Measurements from ENCODE around the gene CTH.
"Not testable (repeated sequence)": the region's sequence is repeated elsewhere in the genome, so short reads cannot be mapped to it uniquely, and the experiment has no call there.

Gene CTH

DNA sequence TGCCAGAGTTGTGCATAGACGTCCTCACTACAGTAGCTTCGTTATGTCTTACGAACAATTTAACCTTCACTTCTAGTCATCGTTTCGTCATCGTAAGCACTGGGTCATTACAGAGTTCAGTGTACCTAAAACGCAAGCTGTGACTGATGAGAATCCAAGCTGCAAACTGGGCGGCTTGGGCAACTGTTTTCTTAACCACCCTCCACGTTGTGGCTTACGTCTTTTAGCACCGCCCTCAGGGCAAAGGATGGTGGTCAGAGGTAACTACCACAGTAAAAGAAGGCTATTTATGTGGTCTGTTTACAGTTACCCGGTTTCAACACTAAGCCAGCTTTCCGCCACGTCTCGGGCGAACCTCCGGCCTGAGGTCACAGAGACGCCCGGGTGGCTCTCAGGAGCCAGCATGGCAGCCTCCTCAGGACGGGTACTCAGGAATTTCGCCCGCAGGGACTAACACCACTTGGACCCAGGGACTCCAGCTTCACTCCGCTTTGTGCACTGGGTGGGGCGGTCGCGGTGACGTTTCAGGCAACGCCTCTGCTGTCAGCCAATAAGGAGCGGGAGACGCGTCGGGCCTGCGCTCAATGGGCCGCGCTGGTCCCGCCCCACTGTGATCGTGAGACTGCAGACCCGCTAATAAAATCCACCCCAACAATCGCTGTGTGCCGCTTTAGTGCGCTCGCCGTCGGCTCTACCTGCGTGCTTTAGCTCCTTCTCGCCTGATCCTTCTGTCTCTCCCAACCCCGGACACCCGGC lies at the start of gene CTH:
CTH (plus strand) TSS at position 665 of the 756 bp plus-strand sequence. CDS start 148 bp downstream, outside the sequence.
- DNase-seq (ENCODE audit: low read depth in 2 of 2) = peak; percentile 88 to 89

DNA sequence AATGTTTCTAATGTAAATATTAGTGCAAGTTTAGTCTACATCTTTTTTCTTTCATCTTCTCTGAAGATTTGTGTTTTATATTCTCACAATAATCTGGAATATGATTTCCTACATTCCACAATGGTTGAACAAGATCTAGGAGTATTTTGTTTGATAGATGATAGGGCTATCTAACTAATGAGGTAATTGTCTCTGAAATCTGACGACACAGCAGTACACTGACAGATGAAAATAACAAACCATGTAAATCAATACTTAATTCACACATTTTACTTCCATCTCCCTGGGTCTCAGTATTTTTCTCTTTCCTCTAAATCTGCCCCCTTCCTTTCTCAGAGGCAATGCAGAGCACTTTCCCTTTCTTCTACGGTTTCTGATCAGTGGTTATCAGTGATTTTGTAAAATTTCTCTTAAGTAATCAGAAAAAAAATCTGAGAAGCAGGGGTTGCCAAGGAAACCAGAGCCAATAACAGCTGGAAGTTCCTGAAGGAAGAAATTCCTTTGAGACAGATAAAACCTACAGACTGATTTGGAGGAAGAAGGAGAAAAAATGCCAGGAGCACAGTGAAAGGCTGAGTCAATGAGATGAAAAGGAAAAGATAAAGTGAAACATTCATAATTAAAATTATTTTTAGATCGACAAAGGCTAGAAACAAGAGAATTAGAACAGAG lies 49.2 kb upstream of the CTH start:
- DNase-seq (ENCODE audit: low read depth in 2 of 2) = peak; percentile 25 to 31

DNA sequence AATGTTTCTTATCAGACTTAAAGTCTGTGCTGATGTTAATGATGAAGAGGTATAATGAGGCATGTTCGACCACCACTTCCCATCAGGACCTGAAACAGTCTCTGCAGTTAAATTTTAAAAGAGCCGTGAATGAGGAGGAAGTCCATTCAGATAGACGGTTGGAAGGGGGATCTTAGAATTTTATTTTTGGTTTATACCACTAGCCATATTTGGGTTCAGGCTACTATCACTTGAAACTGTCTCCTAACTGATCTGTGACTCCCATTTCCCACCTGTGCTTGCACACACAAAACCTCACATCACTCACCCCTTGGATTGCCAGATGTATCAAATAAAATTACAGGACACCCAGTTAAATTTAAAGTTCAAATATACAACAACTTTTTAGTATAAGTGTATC lies 46.6 kb upstream of the CTH start:
- no peak for DNase-seq (ENCODE audit: low read depth in 2 of 2)

DNA sequence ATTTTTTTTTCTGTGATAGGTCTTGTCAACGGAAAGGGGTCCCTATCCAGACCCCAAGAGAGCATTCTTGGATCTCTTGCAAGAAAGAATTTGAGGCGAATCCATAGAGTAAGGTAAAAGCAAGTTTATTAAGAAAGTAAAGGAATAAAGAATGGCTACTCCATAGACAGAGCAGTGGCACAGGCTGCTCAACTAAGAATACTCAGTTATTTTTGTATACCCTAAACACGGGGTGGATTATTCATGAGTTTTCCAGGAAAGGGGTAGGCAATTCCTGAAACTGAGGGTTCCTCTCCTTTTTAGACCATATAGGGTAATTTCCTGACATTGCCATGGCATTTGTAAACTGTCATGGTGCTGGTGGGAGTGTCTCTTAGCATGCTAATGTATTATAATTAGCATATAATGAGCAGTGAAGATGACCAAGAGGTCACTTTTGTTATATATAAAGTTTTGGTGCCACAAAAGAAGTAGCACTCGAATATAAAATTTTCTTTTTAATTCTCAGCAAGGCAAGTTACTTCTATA lies 44.6 kb upstream of the CTH start:
- DNase-seq (ENCODE audit: low read depth in 2 of 2) = not testable (repeated sequence)

DNA sequence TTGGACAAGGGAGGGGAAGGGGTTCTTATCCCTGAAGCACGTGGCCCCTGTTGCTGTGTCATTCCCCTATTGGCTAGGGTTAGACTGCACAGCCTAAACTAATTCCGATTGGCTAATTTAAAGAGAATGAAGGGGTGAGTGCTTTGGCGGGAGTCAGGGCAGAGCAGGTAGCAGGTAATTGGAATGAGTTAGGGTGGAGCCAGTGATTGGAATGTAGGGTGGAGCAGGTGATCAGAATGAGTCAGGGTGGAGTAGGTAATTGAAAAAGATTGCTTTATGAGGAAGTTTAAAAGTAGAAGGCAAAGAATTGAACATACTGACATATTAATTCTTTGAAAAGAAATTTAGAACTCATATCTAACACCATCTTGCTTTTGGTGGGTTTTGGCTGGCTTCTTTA lies 44.1 kb upstream of the CTH start:
- DNase-seq (ENCODE audit: low read depth in 2 of 2) = not testable (repeated sequence)

DNA sequence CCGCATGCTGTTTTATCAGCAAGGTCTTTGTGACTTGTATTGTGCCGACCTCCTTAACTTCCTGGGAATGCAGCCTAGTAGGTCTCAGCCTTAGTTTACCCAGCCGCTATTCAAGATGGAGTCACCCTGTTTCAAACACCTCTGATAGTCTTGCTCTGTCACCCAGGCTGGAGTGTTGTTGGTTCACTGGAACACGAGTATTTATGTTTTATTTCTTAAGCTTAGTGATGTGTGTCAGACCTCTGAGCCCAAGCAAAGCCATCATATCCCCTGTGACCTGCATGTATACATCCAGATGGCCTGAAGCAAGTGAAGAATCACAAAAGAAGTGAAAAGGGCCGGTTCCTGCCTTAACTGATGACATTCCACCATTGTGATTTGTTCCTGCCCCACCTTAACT lies 43.7 kb upstream of the CTH start:
- not testable (repeated sequence) for DNase-seq (ENCODE audit: low read depth in 2 of 2)

DNA sequence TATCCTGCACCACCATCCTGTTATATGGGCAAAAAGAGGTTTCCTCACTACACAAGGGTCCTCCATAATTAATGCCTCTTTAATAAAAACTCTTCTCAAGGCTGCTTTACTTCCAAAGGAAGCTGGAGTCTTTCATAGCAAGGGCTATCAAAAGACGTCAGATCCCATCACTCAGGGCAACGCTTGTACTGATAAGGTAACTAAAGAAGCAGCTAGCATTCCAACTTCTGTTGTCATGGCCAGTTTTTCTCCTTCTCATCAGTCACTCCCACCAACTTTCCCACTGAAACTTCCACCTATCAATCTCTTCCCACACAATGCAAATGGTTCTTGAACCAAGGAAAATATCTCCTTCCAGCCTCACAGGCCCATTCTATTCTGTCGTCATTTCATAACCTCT lies 39.5 kb upstream of the CTH start:
- DNase-seq (ENCODE audit: low read depth in 2 of 2) = not testable (repeated sequence)

DNA sequence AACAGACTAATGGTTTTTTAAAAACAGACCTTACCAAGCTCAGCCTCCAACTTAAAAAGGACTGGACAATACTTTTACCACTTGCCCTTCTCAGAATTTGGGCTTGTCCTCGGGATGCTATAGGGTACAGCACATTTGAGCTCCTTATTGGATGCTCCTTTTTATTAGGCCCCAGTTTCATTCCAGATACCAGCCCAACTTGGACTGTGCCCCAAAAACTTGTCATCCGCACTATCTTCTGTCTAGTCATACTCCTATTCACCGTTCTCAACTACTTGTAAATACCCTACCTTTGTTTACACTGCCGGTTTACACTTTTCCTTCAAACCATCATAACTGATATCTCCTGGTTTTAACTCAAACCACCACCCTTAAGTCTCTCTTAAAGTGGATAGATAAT lies 38.6 kb upstream of the CTH start:
- DNase-seq (ENCODE audit: low read depth in 2 of 2) = no peak

DNA sequence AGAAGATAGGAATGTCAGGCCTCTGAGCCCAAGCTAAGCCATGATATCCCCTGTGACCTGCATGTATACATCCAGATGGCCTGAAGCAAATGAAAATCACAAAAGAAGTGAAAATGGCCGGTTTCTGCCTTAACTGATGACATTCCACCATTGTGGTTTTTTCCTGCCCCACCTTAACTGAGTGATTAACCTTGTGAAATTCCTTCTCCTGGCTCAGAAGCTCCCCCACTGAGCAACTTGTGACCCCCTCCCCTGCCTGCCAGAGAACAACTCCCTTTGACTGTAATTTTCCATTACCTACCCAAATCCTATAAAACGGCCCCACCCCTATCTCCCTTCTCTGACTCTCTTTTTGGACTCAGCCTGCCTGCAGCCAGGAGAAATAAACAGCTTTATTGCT lies 37.5 kb upstream of the CTH start:
- DNase-seq (ENCODE audit: low read depth in 2 of 2) = not testable (repeated sequence)

DNA sequence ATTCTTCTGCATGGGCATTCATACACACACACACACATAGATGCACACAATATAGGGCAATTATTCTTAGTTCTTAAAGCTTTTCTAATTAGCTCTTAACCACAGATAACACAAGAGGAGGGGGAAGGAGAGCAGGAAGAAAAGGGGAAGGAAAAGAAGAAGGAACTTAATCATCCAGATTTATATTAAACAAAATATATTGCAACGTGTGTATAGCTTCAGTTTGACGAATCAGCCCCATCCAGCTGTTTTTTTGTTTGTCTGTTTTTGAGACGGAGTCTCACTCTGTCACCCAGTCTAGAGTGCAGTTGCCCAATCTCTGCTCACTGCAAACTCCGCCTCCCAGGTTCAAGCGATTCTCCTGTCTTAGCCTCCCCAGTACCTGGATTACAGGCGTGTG lies 34.9 kb upstream of the CTH start:
- no peak for DNase-seq (ENCODE audit: low read depth in 2 of 2)

DNA sequence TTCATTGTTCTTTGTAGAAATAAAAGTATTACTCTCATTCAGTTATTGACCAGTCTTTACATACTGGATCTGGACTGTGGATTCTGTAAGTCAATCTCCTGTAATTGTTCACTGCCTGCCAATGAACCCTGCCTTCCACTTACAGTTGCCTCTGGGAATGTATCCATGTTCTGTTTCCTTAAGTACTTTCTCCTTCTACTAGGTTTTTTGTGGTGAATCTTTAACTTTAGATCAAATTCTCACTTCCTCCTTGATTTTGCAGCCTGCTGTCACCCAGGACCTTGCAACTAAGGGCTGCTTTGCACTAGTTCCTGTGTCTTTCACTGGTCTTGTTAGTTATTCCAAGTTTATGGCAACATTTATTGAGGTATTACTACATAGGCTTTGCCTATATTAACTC lies 28.4 kb upstream of the CTH start:
- no peak for DNase-seq (ENCODE audit: low read depth in 2 of 2)

DNA sequence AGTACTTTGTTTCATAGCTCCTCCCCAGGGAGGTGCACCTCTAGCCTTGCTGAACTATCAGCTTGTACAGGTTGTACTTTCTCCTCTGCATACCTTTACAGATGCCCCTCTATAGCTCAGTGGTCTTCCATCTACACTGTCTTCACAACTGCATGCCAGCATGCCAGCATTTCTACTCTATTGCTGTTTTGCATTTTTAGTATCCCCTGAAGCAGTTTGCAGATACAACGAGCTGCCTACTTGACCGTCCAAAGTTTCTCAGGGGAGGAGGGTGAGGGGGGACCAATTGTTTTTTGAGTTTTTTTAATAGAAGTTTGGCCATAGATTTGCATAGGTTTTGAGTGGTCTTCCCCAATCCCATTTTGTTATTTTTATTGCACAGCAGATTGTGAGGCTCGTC lies 27.6 kb upstream of the CTH start:
- no peak for DNase-seq (ENCODE audit: low read depth in 2 of 2)

DNA sequence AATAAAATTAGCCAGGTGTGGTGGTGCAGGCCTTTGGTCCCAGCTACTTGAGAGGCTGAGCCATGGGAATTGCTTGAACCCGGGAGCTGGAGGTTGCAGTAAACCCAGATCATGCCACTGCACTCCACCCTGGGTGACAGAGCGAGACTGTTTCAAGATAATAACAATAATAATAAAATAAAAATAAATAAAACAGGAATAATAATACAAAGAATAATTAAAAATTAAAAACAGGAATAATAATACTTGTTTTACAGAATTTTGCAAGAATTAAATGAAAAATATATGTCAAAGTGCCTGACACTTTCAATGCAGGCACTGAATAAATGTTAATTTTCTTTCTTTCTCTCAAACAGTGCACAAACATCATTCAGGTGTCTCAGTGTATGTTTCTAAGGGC lies 26.5 kb upstream of the CTH start:
- no peak for DNase-seq (ENCODE audit: low read depth in 2 of 2)

DNA sequence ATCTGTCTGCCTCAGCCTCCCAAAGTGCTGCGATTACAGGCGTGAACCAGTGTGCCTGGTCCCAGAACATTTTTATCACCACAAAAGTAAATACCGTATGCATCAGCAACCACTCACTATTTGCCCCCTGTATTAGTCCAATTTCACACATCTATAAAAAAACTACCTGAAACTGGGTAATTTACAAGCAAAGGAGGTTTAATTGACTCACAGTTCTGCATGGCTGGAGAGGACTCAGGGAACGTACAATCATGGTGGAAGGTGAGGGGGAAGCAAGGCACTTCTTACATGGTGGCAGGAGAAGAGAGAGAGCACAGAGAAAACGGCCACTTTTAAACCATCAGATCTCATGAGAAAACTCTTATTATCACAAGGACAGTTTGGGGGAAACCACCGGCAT lies 25.6 kb upstream of the CTH start:
- no peak for DNase-seq (ENCODE audit: low read depth in 2 of 2)

DNA sequence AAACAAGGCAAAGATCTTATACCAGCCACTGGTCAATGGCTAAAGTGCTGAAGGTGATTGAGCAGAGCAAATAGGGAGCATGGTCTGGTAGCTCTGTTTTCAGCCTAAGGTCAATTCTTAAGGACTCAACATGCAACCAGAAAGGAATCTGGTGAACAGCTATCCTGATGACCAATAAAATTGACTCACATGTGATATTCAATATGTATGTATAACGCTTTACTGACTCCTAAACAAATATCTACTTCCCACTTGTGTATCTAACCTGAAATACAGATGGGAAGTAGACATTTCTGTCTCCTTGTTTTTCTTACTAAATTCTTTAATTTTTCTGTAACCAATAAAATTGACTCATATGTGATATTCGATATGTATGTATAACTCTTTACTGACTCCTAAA lies 24.9 kb upstream of the CTH start:
- DNase-seq (ENCODE audit: low read depth in 2 of 2) = no peak

DNA sequence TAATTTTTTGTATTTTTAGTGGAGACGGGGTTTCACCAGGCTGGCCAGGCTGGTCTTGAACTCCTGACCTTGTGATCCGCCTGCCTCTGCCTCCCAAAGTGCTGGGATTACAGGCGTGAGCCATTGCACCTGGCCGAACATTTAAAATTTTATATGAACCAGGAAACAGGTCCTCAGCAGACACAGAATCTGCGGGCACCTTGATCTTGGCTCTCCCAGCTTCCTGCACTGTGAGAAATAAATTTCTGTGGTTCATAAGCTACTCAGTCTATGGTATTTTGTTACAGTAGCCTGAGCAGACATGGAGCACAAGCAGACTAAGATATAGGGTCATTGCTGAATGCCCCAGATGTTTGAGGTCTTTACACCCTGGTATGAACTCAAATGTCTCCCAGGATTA lies 23.6 kb upstream of the CTH start:
- DNase-seq (ENCODE audit: low read depth in 2 of 2) = no peak

DNA sequence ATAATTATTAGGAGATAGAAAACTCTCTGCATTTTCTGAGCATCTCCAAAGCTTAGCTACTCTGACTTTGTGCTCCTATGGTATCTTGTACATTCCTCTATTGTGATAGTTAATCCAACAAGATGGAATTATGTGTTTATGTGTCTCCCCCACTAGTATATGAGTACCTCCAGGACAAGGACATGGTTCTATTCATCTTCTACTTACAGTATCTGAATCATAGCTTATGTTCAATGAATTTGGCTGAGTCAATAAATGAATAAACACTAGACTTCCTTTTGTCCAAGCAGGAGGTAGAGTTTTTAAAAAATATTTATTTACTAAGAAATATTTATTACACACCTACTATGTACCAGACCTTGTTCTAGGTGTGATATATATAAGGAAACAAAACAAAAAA lies 18.4 kb upstream of the CTH start:
- no peak for DNase-seq (ENCODE audit: low read depth in 2 of 2)

DNA sequence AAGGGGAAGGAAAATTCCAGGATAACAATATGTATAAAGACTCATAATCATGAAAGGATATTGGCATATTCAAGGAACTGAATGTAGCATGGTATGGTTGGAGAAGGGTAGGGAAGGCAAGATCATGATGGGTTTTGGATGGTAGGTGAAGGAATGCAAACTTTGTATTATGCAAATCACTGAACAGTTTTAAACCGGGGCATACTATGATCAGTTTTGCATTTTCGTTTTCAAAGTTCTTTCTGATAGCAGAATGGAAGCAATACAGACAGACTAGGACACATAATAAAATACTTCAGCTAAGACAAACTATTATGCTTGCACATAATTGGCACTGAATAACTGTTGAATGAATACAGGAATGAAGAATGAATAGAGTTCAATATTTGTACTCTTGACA lies 14.5 kb upstream of the CTH start:
- no peak for DNase-seq (ENCODE audit: low read depth in 2 of 2)

DNA sequence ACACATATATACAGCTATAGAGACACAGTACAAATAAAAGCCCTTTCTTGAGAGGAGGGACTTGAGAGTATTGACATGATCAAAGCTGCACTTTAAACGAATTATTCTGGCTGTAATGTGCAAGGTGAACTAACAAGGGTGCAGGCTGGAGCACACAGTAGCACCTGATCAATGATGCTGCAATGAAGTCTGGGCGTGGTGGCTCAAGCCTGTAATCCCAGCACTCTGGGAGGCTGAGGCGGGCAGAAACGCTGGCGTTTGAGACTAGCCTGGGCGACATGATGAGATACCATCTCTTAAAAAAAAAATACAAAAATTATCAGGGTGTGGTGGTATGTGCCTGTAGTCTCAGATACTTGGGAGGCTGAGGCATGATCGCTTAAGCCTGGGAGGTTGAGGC lies 14.1 kb upstream of the CTH start:
- no peak for DNase-seq (ENCODE audit: low read depth in 2 of 2)

DNA sequence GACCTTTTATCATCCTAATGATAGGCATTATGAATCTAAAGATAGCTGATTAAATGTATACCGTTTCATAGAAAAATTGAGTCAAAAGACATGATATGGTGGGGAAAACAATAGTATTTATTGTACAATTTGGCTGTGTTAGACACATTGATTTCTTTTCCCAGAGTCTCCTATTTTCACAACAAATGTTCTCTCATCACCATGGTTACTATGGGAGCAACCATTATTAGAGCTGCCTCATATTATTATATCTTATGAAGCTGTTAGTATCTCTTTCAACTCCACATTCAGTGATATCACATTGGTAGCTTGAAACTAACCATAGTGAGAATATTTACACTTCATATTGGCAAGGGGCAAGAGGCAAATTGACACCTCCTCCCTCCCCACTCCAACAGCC lies 10.7 kb upstream of the CTH start:
- no peak for DNase-seq (ENCODE audit: low read depth in 2 of 2)

DNA sequence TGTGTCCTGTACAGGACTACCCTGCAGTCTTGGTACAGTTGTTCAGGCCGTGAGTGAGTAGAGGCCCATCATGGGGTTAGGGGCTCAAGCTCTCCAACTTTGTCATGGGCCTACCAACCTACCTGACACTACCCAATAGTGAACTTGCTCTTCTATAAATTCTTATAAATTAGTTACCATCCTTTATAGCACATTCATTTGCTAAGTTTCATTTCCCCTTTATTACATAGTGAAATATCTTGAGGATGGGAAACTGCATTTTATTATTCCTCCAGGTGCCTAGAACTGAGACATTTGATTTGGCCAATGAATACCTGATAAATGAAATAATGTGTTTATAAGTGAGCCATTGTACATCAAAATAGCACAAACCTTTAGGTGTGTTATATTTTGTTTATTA lies 9.1 kb upstream of the CTH start:
- DNase-seq (ENCODE audit: low read depth in 2 of 2) = no peak

DNA sequence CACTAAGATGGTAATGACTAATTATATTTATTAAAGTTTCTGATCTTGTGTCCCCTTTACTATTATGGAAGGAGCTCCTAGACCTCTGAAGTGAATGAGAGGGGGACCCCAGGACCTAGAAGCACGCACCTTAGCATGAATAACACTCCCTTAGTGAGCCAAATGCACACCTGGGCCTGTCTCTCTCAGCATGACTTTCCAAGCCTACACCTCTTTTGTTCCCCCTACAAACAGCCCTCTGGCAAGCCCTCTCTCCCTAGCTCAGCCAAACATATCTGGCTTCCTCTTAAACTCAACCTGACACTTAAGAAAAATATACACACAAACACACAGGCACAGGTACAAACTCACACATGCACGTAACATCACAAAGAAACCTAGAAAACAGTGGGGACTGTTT lies 7.3 kb upstream of the CTH start:
- no peak for DNase-seq (ENCODE audit: low read depth in 2 of 2)

DNA sequence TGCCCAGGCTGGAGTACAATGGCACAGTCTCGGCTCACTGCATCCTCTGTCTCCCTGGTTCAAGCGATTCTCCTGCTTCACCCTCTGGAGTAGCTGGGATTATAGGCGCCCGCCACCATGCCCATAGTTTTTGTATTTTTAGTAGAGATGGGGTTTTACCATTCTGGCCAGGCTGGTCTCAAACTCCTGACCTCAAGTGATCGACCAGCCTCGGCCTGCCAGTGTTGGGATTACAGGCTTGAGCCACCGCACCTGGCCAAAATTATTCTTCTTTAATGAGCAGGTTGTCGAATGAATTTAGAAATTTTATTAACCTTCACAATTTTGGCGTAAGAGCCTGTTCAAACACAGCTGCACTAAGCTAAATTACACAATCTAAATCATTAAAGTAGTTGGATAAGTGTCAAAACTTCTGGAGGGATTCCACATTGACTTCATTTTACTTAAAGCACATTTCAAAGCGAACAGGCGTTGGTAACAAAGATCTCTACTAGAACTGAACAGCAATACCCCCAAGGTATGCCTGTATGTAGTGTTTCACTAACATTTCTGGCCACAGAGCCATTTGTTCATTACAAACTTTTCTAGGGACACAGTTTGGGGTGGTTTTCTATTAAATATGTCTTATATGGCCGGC lies 5.2 kb upstream of the CTH start:
- no peak for DNase-seq (ENCODE audit: low read depth in 2 of 2)
